Endothelial cell (in vitro differentiated cells): Measurements from ENCODE around the gene HELZ2. TPM values are rescaled to one million over a fixed set of nuclear protein-coding genes. Genes with fewer than 3 reads are reported as not detected.

Experiments used
- DNase-seq: peaks from one replicate; pipeline ENCODE4 v3.0.0; 2021; ENCODE audit warnings: low spot score
- H3K27ac Mint-ChIP-seq: one replicate; pipeline ENCODE4 v1.8.0; 2021; ENCODE audit warnings: mixed read lengths, inconsistent platforms; ENCODE audit not compliant: unreplicated experiment
- H3K27me3 Mint-ChIP-seq: one replicate; pipeline ENCODE4 v1.8.0; 2021; ENCODE audit warnings: mild to moderate bottlenecking, moderate library complexity, mixed read lengths, inconsistent platforms; ENCODE audit not compliant: unreplicated experiment
- H3K36me3 Mint-ChIP-seq: one replicate; pipeline ENCODE4 v1.8.0; 2021; ENCODE audit warnings: mild to moderate bottlenecking, low read depth, mixed read lengths, inconsistent platforms; ENCODE audit not compliant: unreplicated experiment
- H3K4me1 Mint-ChIP-seq: one replicate; pipeline ENCODE4 v1.8.0; 2021; ENCODE audit warnings: mild to moderate bottlenecking, mixed read lengths, inconsistent platforms; ENCODE audit not compliant: unreplicated experiment
- H3K4me3 Mint-ChIP-seq: one replicate; pipeline ENCODE4 v1.8.0; 2021; ENCODE audit warnings: mild to moderate bottlenecking, mixed read lengths, inconsistent platforms; ENCODE audit not compliant: unreplicated experiment
- H3K9me3 Mint-ChIP-seq: one replicate; pipeline ENCODE4 v1.8.0; 2021; ENCODE audit warnings: mixed read lengths, inconsistent platforms; ENCODE audit not compliant: unreplicated experiment
- total RNA-seq: library from RNA; stranded (reverse); fragmentation: NEBNext Ultra II Directional; extraction: Animal tissue kit (Norgen Biotek cat#: 25700); gene quantifications from one replicate; pipeline ENCODE4 v1.2.1, GENCODE V29; 2021; ENCODE audit not compliant: unreplicated experiment
- TF ChIP-seq, protein P1 (sequence below): fragments of 200-600 bp; sonication (generic); IDR thresholded peaks from one replicate; pipeline ENCODE4 v1.5.0; 2021; ENCODE audit warnings: antibody characterized with exemption; ENCODE audit not compliant: unreplicated experiment

The HELZ2 gene
- total RNA-seq, 1 donor from 2014 or later: 15.3 TPM

- DNase-seq: no peak
- peaks cover 6% of the 10 kb centered on the region for H3K36me3 Mint-ChIP-seq
- TF ChIP-seq, protein P1, sequence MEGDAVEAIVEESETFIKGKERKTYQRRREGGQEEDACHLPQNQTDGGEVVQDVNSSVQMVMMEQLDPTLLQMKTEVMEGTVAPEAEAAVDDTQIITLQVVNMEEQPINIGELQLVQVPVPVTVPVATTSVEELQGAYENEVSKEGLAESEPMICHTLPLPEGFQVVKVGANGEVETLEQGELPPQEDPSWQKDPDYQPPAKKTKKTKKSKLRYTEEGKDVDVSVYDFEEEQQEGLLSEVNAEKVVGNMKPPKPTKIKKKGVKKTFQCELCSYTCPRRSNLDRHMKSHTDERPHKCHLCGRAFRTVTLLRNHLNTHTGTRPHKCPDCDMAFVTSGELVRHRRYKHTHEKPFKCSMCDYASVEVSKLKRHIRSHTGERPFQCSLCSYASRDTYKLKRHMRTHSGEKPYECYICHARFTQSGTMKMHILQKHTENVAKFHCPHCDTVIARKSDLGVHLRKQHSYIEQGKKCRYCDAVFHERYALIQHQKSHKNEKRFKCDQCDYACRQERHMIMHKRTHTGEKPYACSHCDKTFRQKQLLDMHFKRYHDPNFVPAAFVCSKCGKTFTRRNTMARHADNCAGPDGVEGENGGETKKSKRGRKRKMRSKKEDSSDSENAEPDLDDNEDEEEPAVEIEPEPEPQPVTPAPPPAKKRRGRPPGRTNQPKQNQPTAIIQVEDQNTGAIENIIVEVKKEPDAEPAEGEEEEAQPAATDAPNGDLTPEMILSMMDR: no peak
- peaks cover 2% of the 10 kb centered on the region for H3K4me1 Mint-ChIP-seq
- peaks cover 7% of the 10 kb centered on the region for H3K27me3 Mint-ChIP-seq
- no peak overlapping the region for H3K27ac Mint-ChIP-seq
- H3K9me3 Mint-ChIP-seq: no peaks in the 10 kb centered on the region
- H3K4me3 Mint-ChIP-seq: no peak overlapping the region
Measured at GRCh38 chr20:63587256-63587655, 13.2 kb upstream of the HELZ2 start.

DNA sequence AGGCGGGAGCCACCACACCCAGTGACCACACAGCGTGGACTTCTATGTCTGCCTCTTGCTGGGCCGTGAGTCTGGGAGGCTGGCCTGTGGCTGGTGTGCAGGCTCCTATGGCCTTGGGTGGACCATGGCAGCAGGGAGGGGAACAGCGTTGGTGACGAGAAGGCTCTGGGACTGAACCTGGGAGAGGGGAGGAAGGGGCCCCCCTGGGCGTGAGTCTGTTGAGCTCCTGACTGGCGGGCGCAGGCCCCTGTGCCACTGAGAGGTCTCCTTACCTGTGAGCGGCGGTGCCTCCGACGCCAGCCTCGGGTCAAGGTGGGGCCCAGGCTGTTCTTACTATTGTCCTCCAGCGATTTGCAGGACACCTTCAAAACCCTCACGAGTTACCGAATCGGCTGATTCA is 12.8 kb upstream of the HELZ2 start:
- TF ChIP-seq, protein P1: no peak
- H3K27me3 Mint-ChIP-seq: peaks cover 7% of the 10 kb centered on the region
- H3K4me1 Mint-ChIP-seq: peaks cover 2% of the 10 kb centered on the region
- no peak for DNase-seq
- H3K27ac Mint-ChIP-seq: no peak overlapping the region
- no peak overlapping the region for H3K4me3 Mint-ChIP-seq
- peaks cover 6% of the 10 kb centered on the region for H3K36me3 Mint-ChIP-seq
- no peaks in the 10 kb centered on the region for H3K9me3 Mint-ChIP-seq

GRCh38 chr20:63585616-63586565 is 11.9 kb upstream of the HELZ2 start:
- Mint-ChIP-seq H3K9me3 (no peaks in the 10 kb centered on the region), H3K27ac (no peak overlapping the region), H3K27me3 (peaks cover 5% of the 10 kb centered on the region), H3K36me3 (peaks cover 2% of the 10 kb centered on the region), H3K4me3 (no peak overlapping the region), H3K4me1 (peaks cover 2% of the 10 kb centered on the region)
- TF ChIP-seq, protein P1: no peak
- DNase-seq: no peak

DNA sequence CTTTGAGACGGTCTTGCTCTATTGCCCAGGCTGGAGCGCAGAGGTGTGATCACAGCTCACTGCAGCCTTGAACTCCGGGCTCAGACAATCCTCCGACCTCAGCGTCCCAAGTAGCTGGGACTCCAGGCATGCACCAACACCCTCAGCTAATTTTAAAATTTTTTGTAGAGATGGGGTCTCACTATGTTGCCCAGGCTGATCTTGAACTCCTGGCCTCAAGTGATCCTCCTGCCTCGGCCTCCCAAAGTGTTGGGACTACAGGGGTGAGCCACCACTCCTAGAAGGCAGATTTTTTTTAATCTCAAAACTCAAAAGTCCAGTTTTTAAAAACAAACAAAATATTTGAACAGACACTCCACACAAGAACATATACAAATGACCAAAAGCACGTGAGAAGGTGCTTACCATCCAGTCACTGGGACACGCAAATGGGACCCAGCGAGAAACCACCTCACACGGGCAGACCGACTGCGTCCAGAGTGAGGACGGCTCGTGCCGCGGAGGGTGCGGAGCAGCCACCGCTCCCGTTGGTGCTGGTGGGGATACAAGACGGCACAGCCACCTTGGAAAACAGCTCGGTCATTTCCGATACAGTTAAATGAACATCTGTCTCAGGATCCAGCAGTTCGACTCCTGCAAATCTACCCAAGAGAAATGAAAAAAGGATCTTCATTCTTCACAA is 8.5 kb upstream of the HELZ2 start:
- no peak overlapping the region for H3K27ac Mint-ChIP-seq
- TF ChIP-seq, protein P1: no peak

More for the DNA sequence above, 8.5 kb upstream of the HELZ2 start:
- Mint-ChIP-seq H3K9me3 (no peaks in the 10 kb centered on the region), H3K4me3 (no peak overlapping the region), H3K27me3 (peaks cover 5% of the 10 kb centered on the region), H3K36me3 (no peaks in the 10 kb centered on the region), H3K4me1 (no peaks in the 10 kb centered on the region)
- no peak for DNase-seq
